ENCODE data around the gene PTRH1.
A peak's percentile ranks its signal among the peaks of the same experiment; 100 is the strongest.

Gene PTRH1

GRCh38 chr9:127731938-127732337 lies 16.5 kb upstream of the PTRH1 start:
- H3K27me3 ChIP-seq (ENCODE audit: control insufficient read depth in 3 of 3, insufficient read depth in 3 of 3, low read depth in 1 of 3, low read length in 3 of 3) = no peaks in the 10 kb centered on the region
- H2BK15ac ChIP-seq (ENCODE audit: low read length) = peak overlapping the region; percentile 58
- H3K4me1 ChIP-seq (ENCODE audit: control insufficient read depth in 2 of 2, insufficient read depth in 1 of 2, low read depth in 1 of 2, low read length in 2 of 2) = peaks cover 12% of the 10 kb centered on the region in 2 donors
- H2AFZ ChIP-seq (ENCODE audit: low read length) = no peak overlapping the region
- peak overlapping the region; percentile 3 for H2BK5ac ChIP-seq (ENCODE audit: low read length)
- peak overlapping the region; percentile 73 for H2BK12ac ChIP-seq (ENCODE audit: low read length)
- no peak for DNase-seq (ENCODE audit: low spot score)
- H2BK120ac ChIP-seq (ENCODE audit: low read depth, low read length) = no peak overlapping the region
- no peaks in the 10 kb centered on the region for H3K36me3 ChIP-seq (replicated peaks in 1 of 2; ENCODE audit: control insufficient read depth in 2 of 2, insufficient read depth in 2 of 2, low read length in 2 of 2)
- no peak overlapping the region for H3K9ac ChIP-seq (ENCODE audit: low read depth, low read length, poor library complexity)
- no peak overlapping the region for H4K8ac ChIP-seq (ENCODE audit: low read depth, low read length)
- no peak overlapping the region for H3K18ac ChIP-seq (ENCODE audit: low read length)
- no peak overlapping the region for H3K23ac ChIP-seq (ENCODE audit: low read depth, low read length, poor library complexity)
- WGBS, 2 donors (ENCODE audit: extremely low coverage in 2 of 2, insufficient read length in 2 of 2, insufficient replicate concordance in 1 of 2) = no CpG with 5 or more reads among the region's 16 CpGs
- no peak overlapping the region for H3K4ac ChIP-seq (ENCODE audit: low read length)
- no peak overlapping the region for H3K27ac ChIP-seq (replicated peaks; ENCODE audit: low read length)
- no peak overlapping the region for H3K14ac ChIP-seq (ENCODE audit: low read length)
- peak overlapping the region; percentile 63 for H2AK5ac ChIP-seq (ENCODE audit: low read depth, low read length)
- H3K4me3 ChIP-seq (ENCODE audit: low read length in 2 of 2) = no peak overlapping the region
- H4K91ac ChIP-seq (ENCODE audit: low read depth, low read length, poor library complexity) = no peak overlapping the region
- H3K9me3 ChIP-seq (replicated peaks in 1 of 2; ENCODE audit: control insufficient read depth in 2 of 2, insufficient read depth in 1 of 2, low read depth in 1 of 2, low read length in 2 of 2) = no peaks in the 10 kb centered on the region
- peaks cover 2% of the 10 kb centered on the region for H3K79me1 ChIP-seq (ENCODE audit: low read depth, low read length)
- no peak overlapping the region for H3K4me2 ChIP-seq (ENCODE audit: insufficient read depth, low read length, poor library complexity, severe bottlenecking)

- Histone ChIP-seq H2BK15ac (ENCODE audit: low read length) (no peak overlapping the region), H3K18ac (ENCODE audit: low read length) (no peak overlapping the region), H3K9me3 (replicated peaks in 1 of 2; ENCODE audit: control insufficient read depth in 2 of 2, insufficient read depth in 1 of 2, low read depth in 1 of 2, low read length in 2 of 2) (no peaks in the 10 kb centered on the region), H2BK5ac (ENCODE audit: low read length) (peak overlapping the region; percentile 3), H2BK12ac (ENCODE audit: low read length) (no peak overlapping the region), H3K4me2 (ENCODE audit: insufficient read depth, low read length, poor library complexity, severe bottlenecking) (no peak overlapping the region), H4K8ac (ENCODE audit: low read depth, low read length) (no peak overlapping the region), H3K4ac (ENCODE audit: low read length) (no peak overlapping the region), H3K14ac (ENCODE audit: low read length) (no peak overlapping the region), H3K4me3 (ENCODE audit: low read length in 2 of 2) (no peak overlapping the region), H3K27ac (replicated peaks; ENCODE audit: low read length) (no peak overlapping the region), H3K9ac (ENCODE audit: low read depth, low read length, poor library complexity) (no peak overlapping the region), H3K23ac (ENCODE audit: low read depth, low read length, poor library complexity) (no peak overlapping the region), H4K91ac (ENCODE audit: low read depth, low read length, poor library complexity) (no peak overlapping the region), H2AK5ac (ENCODE audit: low read depth, low read length) (peak overlapping the region; percentile 35), H3K36me3 (replicated peaks in 1 of 2; ENCODE audit: control insufficient read depth in 2 of 2, insufficient read depth in 2 of 2, low read length in 2 of 2) (no peaks in the 10 kb centered on the region), H3K4me1 (ENCODE audit: control insufficient read depth in 2 of 2, insufficient read depth in 1 of 2, low read depth in 1 of 2, low read length in 2 of 2) (peaks cover 10 to 11% of the 10 kb centered on the region in 2 donors), H3K27me3 (ENCODE audit: control insufficient read depth in 3 of 3, insufficient read depth in 3 of 3, low read depth in 1 of 3, low read length in 3 of 3) (no peaks in the 10 kb centered on the region), H2BK120ac (ENCODE audit: low read depth, low read length) (no peak overlapping the region), H3K79me1 (ENCODE audit: low read depth, low read length) (peaks cover 2% of the 10 kb centered on the region), H2AFZ (ENCODE audit: low read length) (no peak overlapping the region)
- WGBS, 2 donors (ENCODE audit: extremely low coverage in 2 of 2, insufficient read length in 2 of 2, insufficient replicate concordance in 1 of 2) = no CpG with 5 or more reads among the region's 9 CpGs
- no peak for DNase-seq (ENCODE audit: low spot score)
Observed at GRCh38 chr9:127730799-127731410, 15.4 kb upstream of the PTRH1 start.

- Histone ChIP-seq H3K4me3 (ENCODE audit: low read length in 2 of 2) (no peak overlapping the region), H2BK12ac (ENCODE audit: low read length) (no peak overlapping the region), H3K23ac (ENCODE audit: low read depth, low read length, poor library complexity) (no peak overlapping the region), H3K18ac (ENCODE audit: low read length) (no peak overlapping the region), H4K8ac (ENCODE audit: low read depth, low read length) (no peak overlapping the region), H3K4me2 (ENCODE audit: insufficient read depth, low read length, poor library complexity, severe bottlenecking) (no peak overlapping the region), H3K4me1 (ENCODE audit: control insufficient read depth in 2 of 2, insufficient read depth in 1 of 2, low read depth in 1 of 2, low read length in 2 of 2) (peaks cover 4 to 6% of the 10 kb centered on the region in 2 donors), H2BK120ac (ENCODE audit: low read depth, low read length) (no peak overlapping the region), H3K4ac (ENCODE audit: low read length) (no peak overlapping the region), H2BK15ac (ENCODE audit: low read length) (no peak overlapping the region), H2AK5ac (ENCODE audit: low read depth, low read length) (no peak overlapping the region), H3K9me3 (replicated peaks in 1 of 2; ENCODE audit: control insufficient read depth in 2 of 2, insufficient read depth in 1 of 2, low read depth in 1 of 2, low read length in 2 of 2) (no peaks in the 10 kb centered on the region), H3K79me1 (ENCODE audit: low read depth, low read length) (peaks cover 2% of the 10 kb centered on the region), H2BK5ac (ENCODE audit: low read length) (no peak overlapping the region), H3K9ac (ENCODE audit: low read depth, low read length, poor library complexity) (peak overlapping the region; percentile 60), H3K14ac (ENCODE audit: low read length) (peak overlapping the region; percentile 38), H3K36me3 (replicated peaks in 1 of 2; ENCODE audit: control insufficient read depth in 2 of 2, insufficient read depth in 2 of 2, low read length in 2 of 2) (no peaks in the 10 kb centered on the region), H4K91ac (ENCODE audit: low read depth, low read length, poor library complexity) (no peak overlapping the region), H3K27ac (replicated peaks; ENCODE audit: low read length) (no peak overlapping the region), H2AFZ (ENCODE audit: low read length) (no peak overlapping the region), H3K27me3 (ENCODE audit: control insufficient read depth in 3 of 3, insufficient read depth in 3 of 3, low read depth in 1 of 3, low read length in 3 of 3) (no peaks in the 10 kb centered on the region)
- no CpG with 5 or more reads among the region's 9 CpGs for WGBS, 2 donors (ENCODE audit: extremely low coverage in 2 of 2, insufficient read length in 2 of 2, insufficient replicate concordance in 1 of 2)
- DNase-seq (ENCODE audit: low spot score) = no peak
Observed at GRCh38 chr9:127730262-127730661, 14.8 kb upstream of the PTRH1 start.

GRCh38 chr9:127729522-127730256 lies 14.2 kb upstream of the PTRH1 start:
- no peak overlapping the region for H3K23ac ChIP-seq (ENCODE audit: low read depth, low read length, poor library complexity)
- H2BK5ac ChIP-seq (ENCODE audit: low read length) = no peak overlapping the region
- no peak overlapping the region for H2AFZ ChIP-seq (ENCODE audit: low read length)
- H3K4me3 ChIP-seq (ENCODE audit: low read length in 2 of 2) = peak overlapping the region in 1 of 2 donors; percentile 54
- peaks cover 4 to 7% of the 10 kb centered on the region in 2 donors for H3K4me1 ChIP-seq (ENCODE audit: control insufficient read depth in 2 of 2, insufficient read depth in 1 of 2, low read depth in 1 of 2, low read length in 2 of 2)
- no peaks in the 10 kb centered on the region for H3K9me3 ChIP-seq (replicated peaks in 1 of 2; ENCODE audit: control insufficient read depth in 2 of 2, insufficient read depth in 1 of 2, low read depth in 1 of 2, low read length in 2 of 2)
- peak overlapping the region; percentile 28 for H2AK5ac ChIP-seq (ENCODE audit: low read depth, low read length)
- WGBS, 2 donors (ENCODE audit: extremely low coverage in 2 of 2, insufficient read length in 2 of 2, insufficient replicate concordance in 1 of 2) = no CpG with 5 or more reads among the region's 18 CpGs
- no peak overlapping the region for H4K91ac ChIP-seq (ENCODE audit: low read depth, low read length, poor library complexity)
- H2BK15ac ChIP-seq (ENCODE audit: low read length) = peak overlapping the region; percentile 75
- DNase-seq (ENCODE audit: low spot score) = no peak
- H3K36me3 ChIP-seq (replicated peaks in 1 of 2; ENCODE audit: control insufficient read depth in 2 of 2, insufficient read depth in 2 of 2, low read length in 2 of 2) = no peaks in the 10 kb centered on the region
- peak overlapping the region; percentile 60 for H3K9ac ChIP-seq (ENCODE audit: low read depth, low read length, poor library complexity)
- H3K27ac ChIP-seq (replicated peaks; ENCODE audit: low read length) = no peak overlapping the region
- peaks cover 2% of the 10 kb centered on the region for H3K79me1 ChIP-seq (ENCODE audit: low read depth, low read length)
- no peak overlapping the region for H2BK12ac ChIP-seq (ENCODE audit: low read length)
- H3K27me3 ChIP-seq (ENCODE audit: control insufficient read depth in 3 of 3, insufficient read depth in 3 of 3, low read depth in 1 of 3, low read length in 3 of 3) = no peaks in the 10 kb centered on the region
- H3K4ac ChIP-seq (ENCODE audit: low read length) = no peak overlapping the region
- peak overlapping the region; percentile 71 for H3K14ac ChIP-seq (ENCODE audit: low read length)
- H2BK120ac ChIP-seq (ENCODE audit: low read depth, low read length) = no peak overlapping the region
- H3K18ac ChIP-seq (ENCODE audit: low read length) = peak overlapping the region; percentile 80
- peak overlapping the region; percentile 3 for H4K8ac ChIP-seq (ENCODE audit: low read depth, low read length)
- H3K4me2 ChIP-seq (ENCODE audit: insufficient read depth, low read length, poor library complexity, severe bottlenecking) = no peak overlapping the region

Measured in neuronal stem cell (in vitro differentiated cells).